Right lobe of liver (tissue), 6 donors: ENCODE measurements around the gene BRMS1. TPM values are rescaled to one million over a fixed set of nuclear protein-coding genes. Genes with fewer than 3 reads are reported as not detected.
A peak's percentile ranks its signal among the peaks of the same experiment; 100 is the strongest.
"Not testable (repeated sequence)": the region's sequence is repeated elsewhere in the genome, so short reads cannot be mapped to it uniquely, and the experiment has no call there.

Source experiments
- ATAC-seq, 4 donors: fragments of 200-7000 bp; cut with Tn5 transposase; one replicate each; pipeline ENCODE4 v1.9.1; 2020; ENCODE audit warnings: mild to moderate bottlenecking in 4 of 4, moderate library complexity in 4 of 4
- DNase-seq, 3 donors: peaks; one replicate each; pipeline ENCODE4 v3.0.0-alpha.2; 2020
- H3K27ac ChIP-seq, 3 donors: fragments of 200-600 bp; one replicate each; pipeline ENCODE4 v1.8.0; 2022
- H3K27me3 ChIP-seq, 2 donors: fragments of 200-600 bp; one replicate each; pipeline ENCODE4 v1.8.0; 2022
- H3K36me3 ChIP-seq, 4 donors: fragments of 200-600 bp; sonication (generic) in 1 of 4; one replicate each; pipeline versions ENCODE4 v1.5.1 to v1.8.0; 2017 to 2022; ENCODE audit warnings: control low read depth in 1 of 4
- H3K4me1 ChIP-seq, 4 donors: fragments of 200-600 bp; sonication (generic) in 1 of 4; one replicate each; pipeline versions ENCODE4 v1.5.1 to v1.8.0; 2017 to 2022; ENCODE audit warnings: control low read depth in 1 of 4
- H3K4me3 ChIP-seq, 3 donors: fragments of 200-600 bp; one replicate each; pipeline ENCODE4 v1.8.0; 2022
- H3K9me3 ChIP-seq, 4 donors: fragments of 200-600 bp; sonication (generic) in 1 of 4; one replicate each; pipeline versions ENCODE4 v1.5.1 to v1.8.0; 2017 to 2022; ENCODE audit warnings: control low read depth in 1 of 4
- POLR2A ChIP-seq: fragments of 450-650 bp; IDR thresholded peaks from one replicate; pipeline ENCODE4 v1.6.1; 2017; ENCODE audit warnings: antibody characterized with exemption, mild to moderate bottlenecking
- WGBS: methylation state at CpG from one replicate; pipeline ENCODE4 v1.1.6; 2018; ENCODE audit warnings: low coverage, low lambda C conversion rate; ENCODE audit not compliant: insufficient coverage; ENCODE audit errors: missing lambda C conversion rate; 5-methylcytosine and 5-hydroxymethylcytosine counted together
- intact Hi-C, 2 donors: fragments of 100-400 bp; cut with DNase I; formaldehyde crosslinking; loops; one replicate each; pipeline versions ENCODE4 v1.11.2 to v1.14.1; 2022
- total RNA-seq, 6 experiments: library from RNA; depleted of rRNA in 2 of 6; stranded (reverse); fragments of >200 nt in 2 of 6; fragmentation: NEBNext Ultra II Directional in 3 of 6; extraction: Animal tissue kit (Norgen Biotek cat#: 25700) in 3 of 6; gene quantifications; one replicate each; pipeline versions ENCODE4 v1.1.0 to v1.2.4, GENCODE V29; 2016 to 2023
- TF ChIP-seq, protein P1 (sequence below), 4 donors: fragments of 200-600 bp in 3 of 4; fragments of 450-650 bp in 1 of 4; IDR thresholded peaks; one replicate each; pipeline versions ENCODE4 v1.5.1 to v1.8.0; 2016 to 2022; ENCODE audit warnings: antibody characterized with exemption in 4 of 4, mild to moderate bottlenecking in 2 of 4
- donor health status: DM: no; HTN: yes; CAD: no.
- donor health status: DM: no; HTN: no; CAD: no.
- donor health status: DM: no; HTN: no; CAD: no.
- donor health status: DM: no; HTN: yes; CAD: no.
- donor health status: DM: no; HTN: yes; CAD: no.

The BRMS1 gene
- total RNA-seq, 6 experiments from 2014 or later: 8.2 to 31.9 (median 12.1) TPM

DNA sequence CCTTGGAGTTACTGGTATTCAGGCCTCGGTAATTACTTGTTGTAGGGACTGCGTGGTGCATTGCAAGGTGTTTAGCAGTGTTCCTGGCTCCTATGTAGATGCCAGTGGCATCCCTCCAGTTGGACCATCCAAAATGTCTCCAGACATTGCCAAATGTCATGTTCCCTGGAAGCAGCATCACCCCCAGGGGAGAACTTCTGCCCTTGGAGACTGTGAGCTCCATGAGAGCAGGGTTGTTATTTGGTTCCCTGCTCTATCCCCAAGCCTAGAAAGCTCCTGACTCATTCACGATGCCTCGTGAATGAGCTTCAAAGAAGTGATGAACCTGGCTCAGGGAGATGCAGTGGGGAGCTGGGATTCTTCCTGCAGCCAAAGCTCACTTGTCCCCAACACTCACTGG is 23.3 kb downstream of the BRMS1 start:
- intact Hi-C loops: no loop called here
- ATAC-seq (no peak), DNase-seq (no peak)
- Histone ChIP-seq H3K36me3 (no peaks in the 10 kb centered on the region), H3K4me1 (peaks cover 0 to 12% (median 5%) of the 10 kb centered on the region in 4 donors), H3K4me3 (no peak overlapping the region), H3K27ac (no peak overlapping the region), H3K27me3 (no peaks in the 10 kb centered on the region), H3K9me3 (no peaks in the 10 kb centered on the region)
- no peak for TF ChIP-seq POLR2A
- TF ChIP-seq, protein P1, sequence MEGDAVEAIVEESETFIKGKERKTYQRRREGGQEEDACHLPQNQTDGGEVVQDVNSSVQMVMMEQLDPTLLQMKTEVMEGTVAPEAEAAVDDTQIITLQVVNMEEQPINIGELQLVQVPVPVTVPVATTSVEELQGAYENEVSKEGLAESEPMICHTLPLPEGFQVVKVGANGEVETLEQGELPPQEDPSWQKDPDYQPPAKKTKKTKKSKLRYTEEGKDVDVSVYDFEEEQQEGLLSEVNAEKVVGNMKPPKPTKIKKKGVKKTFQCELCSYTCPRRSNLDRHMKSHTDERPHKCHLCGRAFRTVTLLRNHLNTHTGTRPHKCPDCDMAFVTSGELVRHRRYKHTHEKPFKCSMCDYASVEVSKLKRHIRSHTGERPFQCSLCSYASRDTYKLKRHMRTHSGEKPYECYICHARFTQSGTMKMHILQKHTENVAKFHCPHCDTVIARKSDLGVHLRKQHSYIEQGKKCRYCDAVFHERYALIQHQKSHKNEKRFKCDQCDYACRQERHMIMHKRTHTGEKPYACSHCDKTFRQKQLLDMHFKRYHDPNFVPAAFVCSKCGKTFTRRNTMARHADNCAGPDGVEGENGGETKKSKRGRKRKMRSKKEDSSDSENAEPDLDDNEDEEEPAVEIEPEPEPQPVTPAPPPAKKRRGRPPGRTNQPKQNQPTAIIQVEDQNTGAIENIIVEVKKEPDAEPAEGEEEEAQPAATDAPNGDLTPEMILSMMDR (IDR thresholded peaks at IDR 0.05): no peak
- 95% methylated on average over 2 of the region's 4 CpGs for WGBS

DNA sequence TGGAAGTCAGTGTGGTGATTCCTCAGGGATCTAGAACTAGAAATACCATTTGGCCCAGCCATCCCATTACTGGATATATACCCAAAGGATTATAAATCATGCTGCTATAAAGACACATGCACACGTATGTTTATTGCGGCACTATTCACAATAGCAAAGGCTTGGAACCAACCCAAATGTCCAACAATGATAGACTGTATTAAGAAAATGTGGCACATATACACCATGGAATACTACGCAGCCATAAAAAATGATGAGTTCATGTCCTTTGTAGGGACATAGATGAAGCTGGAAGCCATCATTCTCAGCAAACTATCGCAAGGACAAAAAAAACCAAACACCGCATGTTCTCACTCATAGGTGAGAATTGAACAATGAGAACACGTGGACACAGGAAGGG is 24.2 kb downstream of the BRMS1 start:
- H3K9me3 ChIP-seq, H3K4me3 ChIP-seq, DNase-seq, H3K27ac ChIP-seq, intact Hi-C loops, ATAC-seq, H3K36me3 ChIP-seq, H3K27me3 ChIP-seq: not testable (repeated sequence)
- H3K4me1 ChIP-seq: peaks cover 0 to 12% (median 5%) of the 10 kb centered on the region in 4 donors
- WGBS: 84% methylated on average over 4 of the region's 6 CpGs

DNA sequence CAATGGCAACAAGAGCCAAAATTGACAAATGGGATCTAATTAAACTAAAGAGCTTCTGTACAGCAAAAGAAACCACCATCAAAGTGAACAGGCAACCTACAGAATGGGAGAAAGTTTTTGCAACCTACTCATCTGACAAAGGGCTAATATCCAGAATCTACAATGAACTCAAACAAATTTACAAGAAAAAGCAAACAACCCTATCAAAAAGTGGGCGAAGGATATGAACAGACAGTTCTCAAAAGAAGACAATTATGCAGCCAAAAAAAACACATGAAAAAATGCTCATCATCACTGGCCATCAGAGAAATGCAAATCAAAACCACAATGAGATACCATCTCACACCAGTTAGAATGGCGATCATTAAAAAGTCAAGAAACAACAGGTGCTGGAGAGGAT is 24.6 kb downstream of the BRMS1 start:
- DNase-seq, ATAC-seq, H3K9me3 ChIP-seq, H3K27ac ChIP-seq, intact Hi-C loops, H3K27me3 ChIP-seq, H3K4me3 ChIP-seq, H3K36me3 ChIP-seq: not testable (repeated sequence)
- WGBS: 54% methylated on average over 2 of the region's 2 CpGs
- H3K4me1 ChIP-seq: peaks cover 0 to 12% (median 5%) of the 10 kb centered on the region in 4 donors

DNA sequence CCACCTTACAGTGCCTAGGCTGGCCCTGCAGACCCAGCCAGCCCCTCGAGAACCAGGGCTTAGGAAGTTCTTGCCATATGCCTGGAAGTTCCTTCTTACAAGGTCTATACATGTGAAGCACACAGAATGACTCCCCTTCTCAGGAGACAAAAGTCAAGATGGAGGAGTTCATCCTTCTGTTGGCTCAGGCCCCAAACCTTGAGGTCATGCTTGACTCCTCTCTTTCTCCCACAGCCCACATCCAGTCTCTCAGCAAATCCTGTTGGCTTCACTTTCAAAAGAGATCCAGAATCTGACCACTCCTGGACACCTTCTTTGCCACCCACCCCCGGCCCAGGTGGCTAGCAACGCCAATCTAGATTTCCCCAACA is 26.3 kb downstream of the BRMS1 start:
- H3K4me1 ChIP-seq: peaks cover 0 to 12% (median 5%) of the 10 kb centered on the region in 4 donors
- WGBS: 80% methylated on average over 2 of the region's 3 CpGs
- peak overlapping the region in 2 of 3 donors; percentile 24 to 33 for H3K27ac ChIP-seq

DNA sequence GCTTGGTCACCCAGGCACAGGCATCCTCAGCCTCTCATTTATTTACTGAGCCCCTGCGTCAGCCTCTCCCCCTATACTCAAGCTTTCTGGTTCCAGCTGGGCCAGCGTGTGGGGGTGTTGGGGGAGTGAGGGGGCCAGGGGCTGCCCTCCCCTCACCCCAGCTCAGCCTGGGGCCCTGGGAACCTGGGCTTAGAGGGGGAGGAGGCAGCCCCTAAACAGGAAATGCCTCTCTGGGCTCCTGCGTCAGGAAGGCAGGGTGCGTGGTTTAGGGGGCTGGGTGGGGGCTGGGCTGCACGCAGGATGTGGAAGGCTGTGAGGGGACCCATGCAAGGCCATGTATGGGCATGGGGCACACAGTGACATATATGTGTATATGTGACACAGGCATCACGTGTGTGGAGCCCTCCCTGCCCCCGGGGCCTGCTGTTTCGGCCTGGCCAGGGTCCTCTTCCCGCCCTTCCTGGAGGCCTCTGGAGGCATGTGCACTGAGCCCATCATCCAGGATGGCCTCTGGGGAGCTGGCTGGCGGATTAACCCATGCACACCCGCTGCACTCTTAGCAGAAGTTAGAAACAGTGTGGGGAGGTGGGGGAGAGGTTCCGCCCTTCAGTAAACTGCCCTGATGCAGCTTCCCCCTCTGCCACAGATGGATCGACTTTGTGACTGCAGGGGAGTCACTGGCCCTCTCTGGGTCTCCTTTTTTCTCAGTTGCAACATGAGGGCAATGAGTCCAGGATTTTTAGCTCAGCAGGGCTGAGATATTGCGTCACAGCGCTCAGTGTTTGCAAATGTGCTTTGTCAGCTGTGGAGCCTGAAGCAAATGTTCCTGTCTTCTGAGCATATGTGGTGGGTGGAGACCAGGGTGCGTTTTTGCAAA is 26.9 kb downstream of the BRMS1 start:
- Histone ChIP-seq H3K4me1 (peaks cover 0 to 16% (median 7%) of the 10 kb centered on the region in 4 donors), H3K4me3 (no peak overlapping the region), H3K36me3 (no peaks in the 10 kb centered on the region), H3K27me3 (no peaks in the 10 kb centered on the region), H3K9me3 (no peaks in the 10 kb centered on the region), H3K27ac (peak overlapping the region in 2 of 3 donors; percentile 24 to 33)
- ATAC-seq (peak; percentile 69 to 85 (median 71)), DNase-seq (peak in 1 of 3 donors; percentile 76)
- TF ChIP-seq POLR2A: no peak
- TF ChIP-seq, protein P1 (IDR thresholded peaks at IDR 0.05): no peak
- intact Hi-C loops: no loop called here
- 0% methylated on average over 1 of the region's 16 CpGs for WGBS

More for the DNA sequence above, 26.3 kb downstream of the BRMS1 start:
- DNase-seq (no peak), ATAC-seq (no peak)
- no peaks in the 10 kb centered on the region for H3K9me3 ChIP-seq
- intact Hi-C loops: no loop called here
- no peak for TF ChIP-seq POLR2A
- no peaks in the 10 kb centered on the region for H3K27me3 ChIP-seq
- H3K4me3 ChIP-seq: no peak overlapping the region
- no peaks in the 10 kb centered on the region for H3K36me3 ChIP-seq

DNA sequence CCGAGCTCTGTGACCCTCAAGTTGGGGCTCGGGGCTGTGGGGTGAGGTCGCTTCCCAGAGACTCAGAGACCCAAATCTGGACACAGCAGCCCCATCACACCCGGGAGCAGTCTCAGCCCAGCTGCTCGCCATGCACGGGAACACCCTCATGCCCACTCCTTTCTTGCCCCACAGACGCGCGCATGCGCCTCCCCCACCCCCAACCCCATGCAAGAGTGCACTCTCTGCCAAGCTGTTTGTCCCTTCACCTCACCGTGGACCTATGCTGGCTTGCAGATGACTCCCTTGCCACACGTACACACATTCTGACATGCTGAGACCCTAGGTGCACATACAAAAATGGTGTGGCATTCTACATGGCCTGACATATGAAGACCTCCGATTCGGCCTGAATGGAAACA is 27.6 kb downstream of the BRMS1 start:
- H3K27me3 ChIP-seq: no peaks in the 10 kb centered on the region
- 15% methylated on average over 2 of the region's 14 CpGs for WGBS
- no peak for DNase-seq
- H3K4me1 ChIP-seq: peaks cover 0 to 18% (median 8%) of the 10 kb centered on the region in 4 donors
- no peak for TF ChIP-seq POLR2A
- TF ChIP-seq, protein P1 (IDR thresholded peaks at IDR 0.05): no peak
- peak overlapping the region in 1 of 3 donors; percentile 33 for H3K27ac ChIP-seq
- H3K9me3 ChIP-seq: no peaks in the 10 kb centered on the region
- intact Hi-C loops: no loop called here
- no peak overlapping the region for H3K4me3 ChIP-seq
- ATAC-seq: no peak
- H3K36me3 ChIP-seq: no peaks in the 10 kb centered on the region
